Muscle of leg (tissue), 11 donors: ENCODE measurements around the gene LARP1. TPM values are rescaled to one million over a fixed set of nuclear protein-coding genes. Genes with fewer than 3 reads are reported as not detected.
"Not testable (repeated sequence)": the region's sequence is repeated elsewhere in the genome, so short reads cannot be mapped to it uniquely, and the experiment has no call there.

Experiments
- DNase-seq: peaks from one replicate; pipeline ENCODE4 v3.0.0; 2013
- H3K27ac ChIP-seq: one replicate; pipeline ENCODE4 v1.5.1; 2013; ENCODE audit warnings: mild to moderate bottlenecking, low read length, control low read depth
- H3K27me3 ChIP-seq: one replicate; pipeline ENCODE4 v1.6.1; 2013; ENCODE audit warnings: low read length; ENCODE audit not compliant: control insufficient read depth, insufficient read depth
- H3K36me3 ChIP-seq: one replicate; pipeline ENCODE4 v1.6.1; 2013; ENCODE audit warnings: low read length; ENCODE audit not compliant: control insufficient read depth, insufficient read depth
- H3K4me1 ChIP-seq: one replicate; pipeline ENCODE4 v1.6.1; 2013; ENCODE audit warnings: low read length; ENCODE audit not compliant: control insufficient read depth, insufficient read depth
- H3K4me3 ChIP-seq: one replicate; pipeline ENCODE4 v1.5.1; 2013; ENCODE audit warnings: low read length, control low read depth
- H3K9me3 ChIP-seq: replicated peaks from 2 replicates; pipeline ENCODE4 v1.6.1; 2013; ENCODE audit warnings: low read depth, low read length; ENCODE audit not compliant: control insufficient read depth
- WGBS: methylation state at CpG from one replicate; pipeline ENCODE4 v1.1.5; 2013; ENCODE audit warnings: missing lambda C conversion rate; ENCODE audit not compliant: insufficient coverage; 5-methylcytosine and 5-hydroxymethylcytosine counted together
- polyA plus RNA-seq, 8 donors: library from polyadenylated mRNA; unstranded; fragments of 120-200 nt; gene quantifications; one replicate each; pipeline versions ENCODE4 v1.2.1 to v1.2.3, GENCODE V29; 2013; ENCODE audit warnings: inconsistent platforms in 1 of 8, low replicate concordance in 1 of 8; ENCODE audit not compliant: insufficient read length in 8 of 8, insufficient read depth in 1 of 8
- total RNA-seq: library from RNA; stranded (reverse); fragments of 120-200 nt; gene quantifications from one replicate; pipeline ENCODE4 v1.2.4, GENCODE V29; 2013

The LARP1 gene
- total and polyA plus RNA-seq, 9 donors = 35.6 to 114 (median 85.0) TPM

GRCh38 chr5:154759868-154760267 is 4.7 kb downstream of the LARP1 start:
- not testable (repeated sequence) for H3K27ac ChIP-seq, H3K36me3 ChIP-seq, H3K27me3 ChIP-seq, H3K9me3 ChIP-seq, H3K4me3 ChIP-seq, DNase-seq
- 83% methylated on average over 12 of the region's 12 CpGs for WGBS
- peaks cover 13% of the 10 kb centered on the region for H3K4me1 ChIP-seq

GRCh38 chr5:154761046-154761736 is 6.0 kb downstream of the LARP1 start:
- H3K27me3 ChIP-seq = no peaks in the 10 kb centered on the region
- peaks cover 15% of the 10 kb centered on the region for H3K4me1 ChIP-seq
- 80% methylated on average over 1 of the region's 5 CpGs for WGBS
- H3K9me3 ChIP-seq = no peaks in the 10 kb centered on the region
- H3K36me3 ChIP-seq = peaks cover 2% of the 10 kb centered on the region
- H3K4me3 ChIP-seq = no peak overlapping the region
- H3K27ac ChIP-seq = no peak overlapping the region
- no peak for DNase-seq

DNA sequence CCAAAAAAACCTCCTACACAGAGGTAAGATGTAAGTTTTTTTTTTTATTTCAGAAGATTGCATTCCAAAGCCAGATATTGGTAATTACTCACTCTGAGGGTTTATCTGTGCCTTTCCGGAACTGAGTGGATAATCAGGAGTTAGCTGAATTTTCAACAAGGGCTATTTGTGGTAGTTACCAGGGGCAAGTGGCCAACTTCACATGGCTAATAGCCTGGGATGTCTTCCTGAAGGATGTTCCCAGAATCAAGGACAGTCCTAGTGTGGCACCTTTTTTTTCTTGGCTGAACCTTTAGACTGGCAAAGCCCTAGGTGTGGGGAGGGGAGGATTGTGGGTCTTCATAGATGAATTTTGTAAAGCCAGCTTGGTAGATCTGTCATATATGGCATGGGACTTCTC is 7.1 kb downstream of the LARP1 start:
- DNase-seq = no peak
- Histone ChIP-seq H3K9me3 (no peaks in the 10 kb centered on the region), H3K4me1 (peaks cover 26% of the 10 kb centered on the region), H3K36me3 (peaks cover 2% of the 10 kb centered on the region), H3K4me3 (no peak overlapping the region), H3K27me3 (no peaks in the 10 kb centered on the region), H3K27ac (no peak overlapping the region)
- 75% methylated on average over 1 of the region's 1 CpG for WGBS

- H3K36me3 ChIP-seq = peaks cover 2% of the 10 kb centered on the region
These were observed 7.5 kb downstream of the LARP1 start for GRCh38 chr5:154762700-154763099.

DNA sequence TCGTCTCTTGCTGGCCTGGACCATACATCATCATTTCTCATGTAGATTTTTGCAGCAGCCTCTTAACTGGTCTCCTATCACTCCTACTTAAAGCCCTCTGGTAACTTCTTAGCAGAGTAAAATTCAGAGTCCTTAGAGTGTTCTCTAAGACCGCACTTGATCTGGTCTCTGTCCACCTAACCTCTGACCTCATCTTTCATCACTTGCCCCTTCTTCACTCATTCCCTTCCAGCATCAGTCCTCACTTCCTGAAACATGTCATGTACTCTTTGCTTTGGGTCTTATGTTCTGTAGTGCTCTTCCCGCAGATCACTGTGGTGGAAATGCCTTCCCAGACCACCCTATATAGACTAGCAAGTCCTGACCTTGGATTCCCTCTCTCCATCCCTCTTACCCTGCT is 9.8 kb downstream of the LARP1 start:
- Histone ChIP-seq H3K27ac (no peak overlapping the region), H3K27me3 (no peaks in the 10 kb centered on the region), H3K36me3 (peaks cover 2% of the 10 kb centered on the region), H3K4me1 (peaks cover 31% of the 10 kb centered on the region), H3K4me3 (no peak overlapping the region), H3K9me3 (no peaks in the 10 kb centered on the region)
- no peak for DNase-seq
- WGBS = 79% methylated on average over 3 of the region's 3 CpGs

More at GRCh38 chr5:154762700-154763099, 7.5 kb downstream of the LARP1 start:
- no CpG with 5 or more reads among the region's 1 CpG for WGBS
- DNase-seq = no peak
- Histone ChIP-seq H3K9me3 (no peaks in the 10 kb centered on the region), H3K27ac (no peak overlapping the region), H3K4me3 (no peak overlapping the region), H3K27me3 (no peaks in the 10 kb centered on the region), H3K4me1 (peaks cover 29% of the 10 kb centered on the region)

DNA sequence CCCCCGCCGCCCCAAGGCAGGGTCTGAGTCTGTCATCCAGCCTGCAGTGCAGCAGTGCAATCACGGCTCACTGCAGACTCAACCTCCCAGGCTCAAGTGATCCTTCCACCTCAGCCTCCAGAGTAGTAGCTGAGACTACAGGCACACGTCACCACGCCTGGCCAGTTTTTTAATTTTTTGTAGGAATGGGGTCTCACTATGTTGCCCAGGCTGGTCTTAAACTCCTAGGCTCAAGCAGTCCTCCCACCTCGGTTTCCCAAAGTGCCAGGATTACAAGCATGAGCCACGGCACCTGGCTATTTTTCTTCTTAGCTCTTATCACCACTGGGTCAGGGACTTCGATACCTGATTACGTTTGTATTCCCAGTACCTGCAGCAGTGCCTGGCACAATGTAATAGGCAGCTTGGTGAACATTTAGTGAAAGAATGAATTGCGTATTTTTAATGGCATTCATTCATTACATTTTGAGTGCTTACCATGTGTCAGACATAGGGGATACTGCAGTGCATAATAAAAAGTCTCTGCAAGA is 10.3 kb downstream of the LARP1 start:
- Histone ChIP-seq H3K27ac (no peak overlapping the region), H3K36me3 (peaks cover 2% of the 10 kb centered on the region), H3K4me3 (no peak overlapping the region), H3K27me3 (no peaks in the 10 kb centered on the region), H3K9me3 (no peaks in the 10 kb centered on the region), H3K4me1 (peaks cover 35% of the 10 kb centered on the region)
- WGBS = 92% methylated on average over 7 of the region's 10 CpGs
- DNase-seq = no peak

- H3K36me3 ChIP-seq = no peaks in the 10 kb centered on the region
- peaks cover 40% of the 10 kb centered on the region for H3K4me1 ChIP-seq
- no peak for DNase-seq
- 64% methylated on average over 2 of the region's 3 CpGs for WGBS
- H3K27me3 ChIP-seq = no peaks in the 10 kb centered on the region
- H3K9me3 ChIP-seq = no peaks in the 10 kb centered on the region
- no peak overlapping the region for H3K4me3 ChIP-seq
- no peak overlapping the region for H3K27ac ChIP-seq
These were observed 11.5 kb downstream of the LARP1 start for GRCh38 chr5:154766558-154767281.

DNA sequence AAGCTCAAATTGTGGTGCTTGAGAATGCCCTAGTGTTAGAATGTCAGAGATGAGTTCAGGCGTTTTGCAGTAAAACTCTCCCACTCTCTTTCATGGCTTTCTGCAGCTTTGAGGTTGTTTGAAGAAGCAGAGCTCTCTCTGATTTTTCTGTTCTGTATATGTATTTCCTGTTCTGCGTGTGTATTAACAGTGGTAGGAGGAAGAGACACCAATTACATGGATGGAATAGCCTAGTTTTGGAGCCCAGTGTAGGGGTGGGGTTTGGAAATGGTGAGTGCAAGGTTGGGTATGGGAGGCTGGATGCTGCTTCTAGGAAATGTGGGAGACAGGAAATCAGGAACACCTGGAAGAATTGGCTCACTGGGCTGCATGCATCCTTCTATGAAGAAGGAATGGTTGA is 12.4 kb downstream of the LARP1 start:
- 0% methylated on average over 1 of the region's 2 CpGs for WGBS
- peak; percentile 61 for DNase-seq
- Histone ChIP-seq H3K4me3 (no peak overlapping the region), H3K27me3 (no peaks in the 10 kb centered on the region), H3K9me3 (no peaks in the 10 kb centered on the region), H3K27ac (no peak overlapping the region), H3K36me3 (no peaks in the 10 kb centered on the region), H3K4me1 (peaks cover 41% of the 10 kb centered on the region)

GRCh38 chr5:154768207-154768606 is 13.0 kb downstream of the LARP1 start:
- Histone ChIP-seq H3K27me3 (no peaks in the 10 kb centered on the region), H3K4me3 (no peak overlapping the region), H3K36me3 (no peaks in the 10 kb centered on the region), H3K9me3 (no peaks in the 10 kb centered on the region), H3K27ac (no peak overlapping the region), H3K4me1 (peaks cover 42% of the 10 kb centered on the region)
- DNase-seq = no peak
- WGBS = 83% methylated on average over 1 of the region's 2 CpGs

DNA sequence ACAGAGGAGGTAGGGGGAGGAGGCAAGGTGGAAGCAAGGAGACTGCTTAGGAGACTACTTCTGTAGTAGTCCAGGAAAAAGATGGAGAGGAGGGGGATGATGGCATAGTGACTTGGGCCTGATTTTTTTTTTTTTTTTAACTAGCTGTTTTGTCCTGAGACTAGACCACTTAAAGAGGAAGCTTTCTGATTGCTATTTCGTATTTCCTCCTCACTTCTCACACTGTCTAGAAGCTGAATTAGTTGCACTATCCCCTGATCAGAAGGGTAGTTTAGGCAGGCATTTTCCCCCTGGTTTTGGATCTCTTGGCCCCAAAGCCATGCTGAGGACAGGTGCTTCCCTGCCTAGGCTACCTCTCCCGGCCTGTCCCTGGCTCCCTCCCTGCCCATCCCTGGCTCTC is 14.9 kb downstream of the LARP1 start:
- peaks cover 2% of the 10 kb centered on the region for H3K36me3 ChIP-seq
- no CpG with 5 or more reads among the region's 2 CpGs for WGBS
- H3K27me3 ChIP-seq = no peaks in the 10 kb centered on the region
- no peak for DNase-seq
- H3K4me3 ChIP-seq = no peak overlapping the region
- H3K4me1 ChIP-seq = peaks cover 44% of the 10 kb centered on the region
- H3K9me3 ChIP-seq = no peaks in the 10 kb centered on the region
- H3K27ac ChIP-seq = no peak overlapping the region
